CD4-positive, CD25-positive, alpha-beta regulatory T cell (primary cell): ENCODE data around the gene SLC24A3. TPM values are rescaled to one million over a fixed set of nuclear protein-coding genes. Genes with fewer than 3 reads are reported as not detected.
A peak's percentile ranks its signal among the peaks of the same experiment; 100 is the strongest.

Source experiments
- ATAC-seq, 2 donors: fragments of 150-1000 bp; cut with Tn5 transposase; one replicate each; pipeline ENCODE4 v1.10.0; 2021; ENCODE audit warnings: low read depth in 2 of 2, moderate number of reproducible peaks in 2 of 2, moderate library complexity in 1 of 2
- DNase-seq, 3 donors: peaks; one replicate each; pipeline versions ENCODE4 v3.0.0 to v3.0.0-alpha.2; 2012 to 2022; ENCODE audit warnings: mixed read lengths in 1 of 3
- H3K27ac ChIP-seq: one replicate; pipeline ENCODE4 v1.7.0; 2013; ENCODE audit warnings: mild to moderate bottlenecking, low read length; ENCODE audit not compliant: insufficient read depth, poor library complexity, severe bottlenecking
- H3K27me3 ChIP-seq: one replicate; pipeline ENCODE4 v1.7.0; 2013; ENCODE audit warnings: low read length; ENCODE audit not compliant: control insufficient read depth, insufficient read depth
- H3K36me3 ChIP-seq: one replicate; pipeline ENCODE4 v1.7.0; 2013; ENCODE audit warnings: mild to moderate bottlenecking, low read length, moderate library complexity; ENCODE audit not compliant: control insufficient read depth, insufficient read depth
- H3K4me1 ChIP-seq: 2 replicates; pipeline ENCODE4 v1.7.0; 2013; ENCODE audit warnings: mild to moderate bottlenecking, low read length; ENCODE audit not compliant: insufficient read depth, control insufficient read depth, poor library complexity, severe bottlenecking
- H3K4me3 ChIP-seq: one replicate; pipeline ENCODE4 v1.7.0; 2013; ENCODE audit warnings: low read depth, mild to moderate bottlenecking, low read length, moderate library complexity
- H3K9me3 ChIP-seq, 2 experiments: 1 replicate in 1 of 2; 2 replicates in 1 of 2; pipeline ENCODE4 v1.7.0; 2013; ENCODE audit warnings: low read length in 2 of 2, mild to moderate bottlenecking in 1 of 2, moderate library complexity in 1 of 2; ENCODE audit not compliant: control insufficient read depth in 2 of 2
- H3K27ac Mint-ChIP-seq, 3 donors: one replicate each; pipeline ENCODE4 v1.8.0; 2020 to 2022; ENCODE audit warnings: mild to moderate bottlenecking in 3 of 3, mixed read lengths in 3 of 3, moderate library complexity in 2 of 3
- H3K27me3 Mint-ChIP-seq: one replicate; pipeline ENCODE4 v1.8.0; 2022; ENCODE audit warnings: mild to moderate bottlenecking, mixed read lengths
- H3K36me3 Mint-ChIP-seq: one replicate; pipeline ENCODE4 v1.8.0; 2020; ENCODE audit warnings: mixed read lengths
- H3K4me1 Mint-ChIP-seq, 4 donors: one replicate each; pipeline ENCODE4 v1.8.0; 2020 to 2022; ENCODE audit warnings: mixed read lengths in 4 of 4, mild to moderate bottlenecking in 1 of 4
- H3K4me3 Mint-ChIP-seq, 4 donors: one replicate each; pipeline ENCODE4 v1.8.0; 2020 to 2022; ENCODE audit warnings: mild to moderate bottlenecking in 4 of 4, mixed read lengths in 4 of 4, moderate library complexity in 3 of 4
- H3K9me3 Mint-ChIP-seq, 7 donors: one replicate each; pipeline ENCODE4 v1.8.0; 2020 to 2022; ENCODE audit warnings: mixed read lengths in 7 of 7, mild to moderate bottlenecking in 3 of 7, moderate library complexity in 2 of 7
- polyA plus RNA-seq, 4 donors: library from polyadenylated mRNA; unstranded; fragments of 300-500 nt; fragmentation: Illumina TruSeq; gene quantifications; one replicate each; pipeline ENCODE4 v1.2.3, GENCODE V29; 2021
- total RNA-seq: library from RNA; stranded (reverse); gene quantifications from one replicate; pipeline ENCODE4 v1.2.3, GENCODE V29; 2022

The SLC24A3 gene
- total and polyA plus RNA-seq, 5 donors from 2014 or later = 0.25 TPM; not detected in 4

DNA sequence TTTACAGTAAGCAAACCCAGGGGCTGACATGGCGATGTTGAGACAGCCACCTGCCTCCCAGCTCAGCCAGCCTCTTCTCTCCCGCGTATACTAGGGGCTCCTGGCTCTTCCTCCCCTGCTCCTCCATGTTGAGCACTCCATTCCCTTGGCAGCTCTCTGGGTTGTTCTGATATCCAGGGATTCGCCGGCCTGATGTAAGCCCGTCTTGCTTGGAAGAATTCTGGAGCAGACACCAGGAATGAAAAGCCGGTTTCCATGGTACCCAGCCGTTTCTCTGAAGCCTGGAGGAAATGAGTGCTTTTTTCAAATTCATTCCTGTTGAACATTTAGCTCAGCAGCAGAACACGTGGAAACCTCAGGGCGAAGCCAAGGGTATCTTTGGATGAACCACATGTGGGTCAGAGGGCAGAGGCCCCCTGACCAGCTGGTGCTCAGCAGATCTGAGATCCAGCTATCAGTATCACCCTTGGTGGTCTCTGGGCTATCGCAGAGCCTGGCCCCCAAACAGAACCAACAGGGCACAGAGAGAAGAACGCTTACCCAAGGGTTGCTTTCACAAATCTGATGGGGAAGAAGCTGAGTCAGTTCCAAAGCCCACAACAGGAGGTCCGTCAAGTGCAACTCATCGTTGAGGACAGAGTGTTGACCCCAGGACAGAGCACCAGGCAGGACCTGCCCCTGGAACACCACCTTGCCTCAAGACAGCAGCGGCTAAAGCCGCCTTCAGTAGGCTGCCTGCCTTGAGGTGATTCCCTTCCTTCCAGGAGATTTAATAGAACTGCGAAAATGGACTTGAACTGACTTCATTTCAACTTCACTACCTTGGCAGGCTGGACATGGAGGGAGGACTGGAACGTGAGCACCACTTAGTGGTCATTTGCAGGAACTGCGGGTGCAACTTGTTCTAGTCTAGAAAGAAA is 449.5 kb downstream of the SLC24A3 start:
- Histone ChIP-seq H3K36me3 (no peaks in the 10 kb centered on the region), H3K27ac (no peak overlapping the region), H3K4me1 (no peaks in the 10 kb centered on the region), H3K27me3 (peaks cover 1% of the 10 kb centered on the region), H3K9me3 (no peaks in the 10 kb centered on the region), H3K4me3 (no peak overlapping the region)
- no peak overlapping the region for H3K4me3 Mint-ChIP-seq
- no peak overlapping the region for H3K27ac Mint-ChIP-seq
- DNase-seq = peak in 2 of 3 donors; percentile 16 to 60
- no peaks in the 10 kb centered on the region for H3K36me3 Mint-ChIP-seq
- no peaks in the 10 kb centered on the region for H3K4me1 Mint-ChIP-seq
- no peaks in the 10 kb centered on the region for H3K27me3 Mint-ChIP-seq
- no peaks in the 10 kb centered on the region for H3K9me3 Mint-ChIP-seq
- ATAC-seq = peak in 1 of 2 donors; percentile 42

DNA sequence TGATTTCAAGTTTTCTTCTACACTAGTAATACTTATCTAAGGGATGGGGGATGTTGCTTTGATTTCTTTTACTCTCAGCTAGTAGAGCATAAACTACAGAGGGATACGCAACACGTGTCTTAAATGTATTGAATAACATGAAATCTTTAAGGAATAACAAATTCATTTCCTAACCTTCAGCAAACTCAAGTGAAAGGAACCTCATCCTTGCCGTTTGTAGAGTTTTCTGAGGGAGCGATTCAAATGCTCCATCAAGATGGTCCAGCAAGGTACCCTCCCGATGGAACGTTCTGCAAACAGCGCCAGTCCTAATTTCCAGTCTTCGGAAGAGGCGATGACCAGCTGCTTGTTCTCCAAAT is 450.2 kb downstream of the SLC24A3 start:
- Mint-ChIP-seq H3K27me3 (no peaks in the 10 kb centered on the region), H3K4me1 (no peaks in the 10 kb centered on the region)

DNA sequence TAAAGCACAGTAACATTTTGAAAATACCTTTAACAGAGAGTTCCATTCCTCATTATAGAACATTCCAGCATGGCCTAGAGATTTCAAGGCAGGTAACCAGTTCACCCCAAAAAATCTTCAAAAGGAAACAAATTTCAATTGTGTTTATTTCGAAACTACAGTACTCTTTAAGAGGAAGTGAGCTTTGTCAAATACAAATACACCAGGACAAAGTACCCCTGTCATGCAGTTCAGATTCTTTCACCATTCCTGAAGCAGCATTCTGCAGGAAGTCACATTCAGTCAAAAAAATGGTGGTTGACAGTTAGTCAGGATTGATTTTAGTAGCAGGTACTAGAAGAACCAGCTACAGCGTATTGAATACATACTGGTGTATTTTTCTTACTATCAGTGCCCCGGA is 456.0 kb downstream of the SLC24A3 start:
- DNase-seq (no peak), ATAC-seq (no peak)
- Mint-ChIP-seq H3K27ac (no peak overlapping the region), H3K9me3 (peaks cover 0 to 2% (median 0%) of the 10 kb centered on the region in 7 donors), H3K27me3 (no peaks in the 10 kb centered on the region), H3K4me1 (peaks cover 0 to 2% (median under 1%) of the 10 kb centered on the region in 4 donors), H3K4me3 (no peak overlapping the region), H3K36me3 (peaks cover 3% of the 10 kb centered on the region)
- no peaks in the 10 kb centered on the region for H3K36me3 ChIP-seq
- no peaks in the 10 kb centered on the region for H3K27me3 ChIP-seq
- no peak overlapping the region for H3K4me3 ChIP-seq
- no peak overlapping the region for H3K27ac ChIP-seq
- H3K4me1 ChIP-seq = no peaks in the 10 kb centered on the region
- H3K9me3 ChIP-seq = no peaks in the 10 kb centered on the region

More for the DNA sequence above, 450.2 kb downstream of the SLC24A3 start:
- ATAC-seq (no peak), DNase-seq (no peak)
- H3K9me3 Mint-ChIP-seq = no peaks in the 10 kb centered on the region
- no peaks in the 10 kb centered on the region for H3K36me3 Mint-ChIP-seq
- Histone ChIP-seq H3K9me3 (no peaks in the 10 kb centered on the region), H3K36me3 (no peaks in the 10 kb centered on the region), H3K4me1 (no peaks in the 10 kb centered on the region), H3K27ac (no peak overlapping the region), H3K27me3 (no peaks in the 10 kb centered on the region), H3K4me3 (no peak overlapping the region)
- no peak overlapping the region for H3K4me3 Mint-ChIP-seq
- H3K27ac Mint-ChIP-seq = no peak overlapping the region

DNA sequence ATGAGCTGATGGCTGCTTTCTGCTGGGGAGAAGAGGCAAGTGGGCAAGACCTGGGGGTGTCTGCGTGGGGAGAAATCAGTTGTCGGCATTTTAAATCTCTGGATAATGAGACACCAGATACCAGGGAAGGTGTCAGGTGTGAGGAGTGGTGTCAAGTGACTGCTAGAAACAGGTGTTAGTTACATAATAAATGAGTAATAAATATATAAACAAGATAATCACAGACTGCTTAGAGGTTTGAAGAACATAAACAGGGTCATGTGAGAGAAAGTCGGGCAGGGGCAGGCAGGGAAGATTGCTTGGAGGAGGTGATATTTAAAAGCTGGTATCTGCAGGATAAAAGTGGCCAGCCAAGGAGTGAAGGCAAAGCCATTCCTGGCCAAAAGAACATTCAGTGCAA is 458.4 kb downstream of the SLC24A3 start:
- Mint-ChIP-seq H3K9me3 (peaks cover 0 to 2% (median 0%) of the 10 kb centered on the region in 7 donors), H3K27me3 (no peaks in the 10 kb centered on the region), H3K4me3 (no peak overlapping the region), H3K27ac (no peak overlapping the region), H3K36me3 (peaks cover 3% of the 10 kb centered on the region), H3K4me1 (peaks cover 0 to 2% (median under 1%) of the 10 kb centered on the region in 4 donors)
- Histone ChIP-seq H3K27me3 (no peaks in the 10 kb centered on the region), H3K36me3 (no peaks in the 10 kb centered on the region), H3K4me1 (no peaks in the 10 kb centered on the region), H3K27ac (no peak overlapping the region), H3K4me3 (no peak overlapping the region), H3K9me3 (no peaks in the 10 kb centered on the region)
- DNase-seq (no peak), ATAC-seq (no peak)

DNA sequence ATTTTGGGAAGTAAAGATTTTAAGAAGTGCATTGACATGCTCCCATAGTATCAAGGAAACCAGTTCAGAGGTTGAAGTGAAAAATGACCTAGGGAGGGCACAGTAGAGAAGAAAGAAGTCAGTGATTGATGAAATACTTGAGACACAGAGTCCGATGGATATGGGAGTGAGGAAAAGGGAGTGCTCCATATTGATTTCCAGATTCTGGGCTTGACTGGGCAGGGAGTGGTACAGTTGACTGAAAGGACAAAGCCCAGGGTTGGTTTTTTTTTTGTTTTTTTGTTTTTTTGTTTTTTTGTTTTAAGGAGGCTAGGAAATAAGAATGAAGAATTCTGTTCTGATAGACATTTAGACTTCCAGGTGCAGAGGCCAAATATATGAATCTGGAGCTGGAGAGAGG is 458.9 kb downstream of the SLC24A3 start:
- Histone ChIP-seq H3K4me3 (no peak overlapping the region), H3K4me1 (no peaks in the 10 kb centered on the region), H3K36me3 (no peaks in the 10 kb centered on the region), H3K27ac (no peak overlapping the region), H3K27me3 (no peaks in the 10 kb centered on the region), H3K9me3 (no peaks in the 10 kb centered on the region)
- DNase-seq (no peak), ATAC-seq (no peak)
- H3K27me3 Mint-ChIP-seq = no peaks in the 10 kb centered on the region
- H3K4me1 Mint-ChIP-seq = peaks cover 0 to 2% (median under 1%) of the 10 kb centered on the region in 4 donors
- H3K27ac Mint-ChIP-seq = peak overlapping the region in 1 of 3 donors; percentile 67
- no peak overlapping the region for H3K4me3 Mint-ChIP-seq
- peaks cover 3% of the 10 kb centered on the region for H3K36me3 Mint-ChIP-seq
- H3K9me3 Mint-ChIP-seq = peaks cover 0 to 2% (median 0%) of the 10 kb centered on the region in 7 donors

DNA sequence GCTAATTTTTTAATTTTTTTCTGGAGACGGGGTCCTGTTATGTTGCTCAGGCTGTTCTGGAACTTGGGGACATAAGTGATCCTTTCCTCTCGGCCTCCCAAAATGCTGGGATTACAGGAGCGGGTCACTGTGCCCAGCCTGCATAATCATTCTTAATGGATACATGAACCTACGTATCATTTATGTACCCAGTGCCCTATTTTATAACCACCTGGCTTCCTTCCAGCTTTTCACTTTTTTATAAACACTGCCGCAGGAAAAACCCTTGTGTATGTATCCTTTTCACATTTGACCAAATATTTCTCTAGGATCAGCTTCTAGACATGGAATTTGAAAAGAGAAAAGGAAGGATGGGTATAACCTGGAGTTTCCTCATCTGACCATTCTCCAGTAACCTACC is 460.1 kb downstream of the SLC24A3 start:
- Histone ChIP-seq H3K27ac (no peak overlapping the region), H3K27me3 (no peaks in the 10 kb centered on the region), H3K4me3 (no peak overlapping the region), H3K36me3 (no peaks in the 10 kb centered on the region), H3K9me3 (no peaks in the 10 kb centered on the region), H3K4me1 (no peaks in the 10 kb centered on the region)
- Mint-ChIP-seq H3K4me1 (peaks cover 0 to 2% (median under 1%) of the 10 kb centered on the region in 4 donors), H3K27me3 (no peaks in the 10 kb centered on the region), H3K4me3 (no peak overlapping the region), H3K9me3 (peaks cover 0 to 2% (median 1%) of the 10 kb centered on the region in 7 donors), H3K36me3 (peaks cover 3% of the 10 kb centered on the region), H3K27ac (no peak overlapping the region)
- ATAC-seq = no peak
- DNase-seq = no peak

DNA sequence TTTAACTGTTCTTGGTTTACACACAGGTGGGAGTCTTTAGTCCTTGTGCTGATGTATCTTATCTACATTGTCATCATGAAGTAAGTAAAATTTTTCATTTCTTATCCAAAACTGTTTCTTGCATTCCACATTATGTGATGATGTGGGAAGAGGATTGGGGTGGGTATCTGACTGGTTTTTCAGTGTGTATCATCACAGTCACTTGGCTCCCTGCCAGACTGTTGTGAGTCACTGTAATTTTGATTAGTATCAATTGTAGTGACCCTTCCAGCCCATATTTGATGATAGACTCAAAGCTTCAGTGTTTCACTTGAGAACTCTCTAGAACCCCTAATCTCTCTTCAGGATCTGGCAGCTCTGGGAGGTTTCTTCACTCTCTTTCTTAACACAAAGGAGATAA is 461.1 kb downstream of the SLC24A3 start:
- no peaks in the 10 kb centered on the region for H3K27me3 ChIP-seq
- Mint-ChIP-seq H3K36me3 (peaks cover 3% of the 10 kb centered on the region), H3K4me1 (peaks cover 0 to 2% (median under 1%) of the 10 kb centered on the region in 4 donors), H3K9me3 (peaks cover 0 to 2% (median 1%) of the 10 kb centered on the region in 7 donors), H3K4me3 (no peak overlapping the region), H3K27me3 (no peaks in the 10 kb centered on the region), H3K27ac (no peak overlapping the region)
- no peak for DNase-seq
- H3K27ac ChIP-seq = no peak overlapping the region
- H3K9me3 ChIP-seq = no peaks in the 10 kb centered on the region
- no peak for ATAC-seq
- H3K4me3 ChIP-seq = no peak overlapping the region
- H3K4me1 ChIP-seq = no peaks in the 10 kb centered on the region
- no peaks in the 10 kb centered on the region for H3K36me3 ChIP-seq

DNA sequence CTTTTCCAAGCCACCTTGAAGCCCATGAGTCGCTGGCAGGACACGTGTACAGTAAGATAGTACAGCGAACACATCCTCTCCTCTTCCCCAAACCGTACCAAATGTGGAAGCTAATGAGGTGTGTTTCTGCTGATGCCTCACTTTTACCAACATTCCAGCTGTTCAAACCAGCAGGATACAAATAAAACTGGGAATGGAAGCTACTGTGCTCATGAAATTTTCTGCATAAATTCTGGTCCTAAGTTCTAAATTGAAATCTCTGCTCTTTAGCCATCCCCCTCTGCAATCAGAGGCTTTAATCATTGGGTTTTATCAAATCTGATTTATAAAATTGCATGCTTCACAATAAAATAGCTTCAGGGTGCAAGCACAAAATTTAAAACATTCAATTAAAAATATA is 463.8 kb downstream of the SLC24A3 start:
- H3K27ac ChIP-seq = no peak overlapping the region
- Mint-ChIP-seq H3K4me3 (no peak overlapping the region), H3K4me1 (peaks cover 0 to 2% (median under 1%) of the 10 kb centered on the region in 4 donors), H3K36me3 (peaks cover 3% of the 10 kb centered on the region), H3K27me3 (no peaks in the 10 kb centered on the region), H3K27ac (no peak overlapping the region), H3K9me3 (peaks cover 0 to 6% (median 2%) of the 10 kb centered on the region in 7 donors)
- no peaks in the 10 kb centered on the region for H3K4me1 ChIP-seq
- H3K27me3 ChIP-seq = no peaks in the 10 kb centered on the region
- no peaks in the 10 kb centered on the region for H3K9me3 ChIP-seq
- DNase-seq = no peak
- no peak overlapping the region for H3K4me3 ChIP-seq
- no peaks in the 10 kb centered on the region for H3K36me3 ChIP-seq
- ATAC-seq = no peak
